GM19035 (cell line): ENCODE measurements around the gene C14orf119.

Experiments used
- ATAC-seq: cut with Tn5 transposase; IDR thresholded peaks from one replicate; pipeline ENCODE4 v1.9.1; 2021; ENCODE audit not compliant: unreplicated experiment

The C14orf119 gene

GRCh38 chr14:23086565-23086964, 8.7 kb upstream of the C14orf119 start:
- ATAC-seq, result no peak

DNA sequence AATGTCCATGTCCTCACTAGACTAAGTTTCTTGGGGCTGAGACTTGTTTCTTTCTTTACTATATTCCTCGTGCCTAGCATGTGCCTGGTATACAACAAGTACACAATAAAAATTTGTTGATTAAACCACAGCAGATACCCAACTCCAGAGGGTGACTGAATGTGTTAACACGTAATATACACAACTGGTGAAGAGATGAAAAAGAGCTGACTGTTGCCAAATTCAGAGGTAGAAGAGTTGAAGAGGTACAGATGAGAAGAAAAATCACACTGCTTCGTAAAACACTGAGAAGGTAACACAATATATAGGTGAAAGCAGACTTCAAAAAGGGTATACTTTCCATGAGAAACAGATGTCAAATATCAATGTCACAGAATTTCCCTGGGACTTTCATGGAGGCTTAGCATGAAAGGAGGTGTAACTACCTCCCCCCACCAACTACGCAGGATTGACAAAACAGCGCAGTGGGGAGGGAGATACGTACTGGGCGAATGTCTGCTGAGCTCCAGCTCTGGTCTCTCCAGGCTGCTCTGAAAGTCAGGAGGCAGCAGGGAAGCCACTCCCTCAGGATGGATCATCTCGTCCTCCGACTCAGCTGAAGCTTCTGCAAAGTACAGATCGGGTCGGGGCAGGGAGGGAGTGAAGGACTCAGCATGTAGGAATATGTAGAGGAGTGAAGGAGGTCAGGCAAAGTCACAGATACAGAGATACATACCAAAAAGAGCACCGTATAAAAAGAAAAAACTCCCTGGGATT, 5.6 kb upstream of the C14orf119 start:
- ATAC-seq, result no peak

- ATAC-seq, result no peak
These were observed 5.1 kb upstream of the C14orf119 start for GRCh38 chr14:23090254-23090636.

DNA sequence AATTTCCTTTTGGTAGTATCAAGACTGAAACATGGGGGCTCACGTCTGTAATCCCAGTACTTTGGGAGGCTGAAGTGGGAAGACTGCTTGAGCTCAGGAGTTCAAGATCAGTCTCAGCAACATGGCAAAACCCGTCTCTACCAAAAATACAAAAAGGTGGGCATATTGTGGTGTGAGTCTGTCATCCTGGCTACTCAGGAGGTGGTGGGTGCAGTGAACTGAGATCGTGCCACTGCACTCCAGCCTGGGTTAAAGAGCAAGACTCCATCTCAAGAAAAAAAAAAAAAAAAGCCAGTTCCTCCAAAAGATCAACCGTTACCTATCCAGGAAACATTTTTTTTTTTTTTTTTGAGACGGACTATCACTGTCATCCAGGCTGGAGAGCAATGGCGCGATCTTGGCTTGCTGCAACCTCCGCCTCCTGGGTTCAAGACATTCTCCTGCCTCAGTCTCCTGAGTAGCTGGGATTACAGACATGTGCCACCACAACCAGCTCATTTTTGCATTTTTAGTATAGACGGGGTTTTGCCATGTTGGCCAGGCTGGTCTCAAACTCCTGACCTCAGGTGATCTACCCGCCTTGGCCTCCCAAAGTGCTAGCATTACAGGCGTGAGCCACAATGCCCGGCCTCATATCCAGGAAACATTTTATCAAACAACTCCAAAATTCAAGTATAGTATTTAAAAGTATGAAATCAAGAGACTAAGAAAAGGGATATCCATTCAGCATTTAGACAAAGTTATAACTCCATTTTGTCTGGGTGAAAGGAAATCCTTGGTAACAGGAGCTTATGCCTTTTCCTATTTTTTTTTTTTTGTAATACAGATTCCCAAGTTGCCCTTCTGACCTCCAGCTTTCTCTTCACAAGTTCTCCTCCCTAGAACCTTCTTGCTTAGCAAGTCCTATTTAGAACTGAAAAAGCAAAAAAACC, 3.7 kb upstream of the C14orf119 start:
- no peak for ATAC-seq

DNA sequence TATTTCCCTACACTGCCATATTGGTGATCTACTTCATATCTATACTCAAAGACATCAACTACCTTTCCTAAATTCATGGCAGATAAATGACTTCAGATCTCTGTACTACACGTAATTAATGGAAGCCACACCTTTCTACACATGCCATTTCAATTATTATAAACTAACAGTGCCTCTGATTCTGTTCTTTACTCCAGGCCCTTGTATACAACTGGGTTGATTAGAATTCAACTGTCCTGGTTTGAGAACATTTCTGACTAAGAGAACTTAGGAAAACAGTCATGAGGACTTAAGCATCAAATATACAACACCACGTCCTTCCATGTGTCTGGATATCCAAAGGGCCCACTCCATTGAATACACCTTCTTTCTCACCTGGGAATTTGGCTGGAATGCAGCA, 2.2 kb upstream of the C14orf119 start:
- ATAC-seq, result no peak

DNA sequence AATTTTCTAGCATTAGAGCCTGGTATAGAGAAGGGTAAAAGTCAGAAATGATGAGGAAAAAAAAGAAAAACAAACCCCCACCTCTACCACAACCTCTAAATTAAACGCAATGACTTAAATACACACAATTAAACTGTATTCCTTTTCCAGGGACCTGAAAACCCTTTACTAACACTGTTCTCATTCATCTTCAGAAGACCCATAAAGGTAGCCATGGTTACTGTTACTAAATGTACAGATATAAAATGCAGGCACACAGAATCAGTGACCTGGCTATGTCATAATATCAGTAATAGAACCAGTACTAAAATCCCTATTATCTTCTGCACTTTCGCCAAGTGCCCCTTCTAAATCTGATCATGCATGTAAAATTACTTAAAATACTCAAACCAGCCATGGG, 1.8 kb upstream of the C14orf119 start:
- ATAC-seq, result no peak

- ATAC-seq, result no peak
These were observed 1.2 kb upstream of the C14orf119 start for GRCh38 chr14:23093991-23094665.

GRCh38 chr14:23094666-23095195, 574 bp upstream of the C14orf119 start, which contains the start of gene ACIN1:
Gene ACIN1, minus strand, starts transcription at chr14:23095136. Its CDS starts 24 bp downstream, at chr14:23095112.
- ATAC-seq, result peak; percentile 39

GRCh38 chr14:23097786-23098185, 2.5 kb downstream of the C14orf119 start:
- no peak for ATAC-seq

- ATAC-seq, result no peak
These were observed 4.0 kb downstream of the C14orf119 start for GRCh38 chr14:23099212-23099861.

GRCh38 chr14:23101213-23101970, 6.1 kb downstream of the C14orf119 start:
- no peak for ATAC-seq

DNA sequence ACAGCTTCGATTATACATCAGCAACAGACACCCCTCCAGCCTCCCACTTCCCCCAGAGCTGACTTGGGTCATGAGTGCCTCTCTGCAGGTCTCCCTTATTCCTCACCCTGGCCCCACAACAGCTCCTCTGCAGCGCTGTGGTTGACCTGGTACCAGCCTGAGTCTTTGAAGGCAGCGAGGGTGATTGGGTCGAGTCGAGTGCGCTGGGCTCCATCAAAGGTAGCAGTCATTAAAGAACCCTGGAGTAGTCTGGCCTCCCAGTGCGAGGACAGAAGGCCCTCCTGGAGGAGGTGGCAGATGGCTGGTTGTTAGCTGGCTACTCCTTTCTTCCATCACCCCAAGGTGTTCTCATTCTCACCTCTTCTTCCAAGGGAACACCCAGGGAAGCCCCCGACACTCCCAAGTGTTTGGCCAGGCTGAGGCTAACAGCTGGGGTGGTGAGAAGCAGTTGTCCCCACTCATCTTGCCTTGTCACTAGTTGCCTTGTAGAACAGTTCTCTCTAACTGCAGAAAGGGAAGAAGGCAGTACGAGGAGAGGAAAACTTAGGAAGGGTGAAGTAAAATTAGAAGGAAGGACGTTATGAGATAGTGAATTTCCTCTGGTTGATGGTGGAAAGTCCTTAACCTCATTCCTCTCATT, 6.8 kb downstream of the C14orf119 start:
- no peak for ATAC-seq

DNA sequence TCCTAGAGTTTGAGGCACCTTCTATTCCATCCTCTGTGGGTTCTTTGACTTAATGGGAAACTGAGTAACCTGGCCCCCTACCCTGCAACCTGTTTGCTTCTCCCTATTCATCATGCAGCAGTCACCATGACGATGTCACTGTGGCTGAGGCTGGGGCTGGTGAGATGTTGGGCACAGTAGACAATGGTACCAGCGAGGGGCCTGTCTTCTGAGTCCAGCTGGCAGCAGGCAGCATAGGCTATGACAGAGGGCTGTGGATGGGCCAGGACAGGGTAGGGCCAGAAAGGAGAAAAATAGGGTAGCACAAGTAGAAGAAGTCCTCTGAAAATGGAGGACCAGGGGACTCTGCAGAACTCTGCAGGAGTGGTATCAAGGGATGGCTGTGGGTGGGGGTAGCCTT, 7.5 kb downstream of the C14orf119 start:
- no peak for ATAC-seq

DNA sequence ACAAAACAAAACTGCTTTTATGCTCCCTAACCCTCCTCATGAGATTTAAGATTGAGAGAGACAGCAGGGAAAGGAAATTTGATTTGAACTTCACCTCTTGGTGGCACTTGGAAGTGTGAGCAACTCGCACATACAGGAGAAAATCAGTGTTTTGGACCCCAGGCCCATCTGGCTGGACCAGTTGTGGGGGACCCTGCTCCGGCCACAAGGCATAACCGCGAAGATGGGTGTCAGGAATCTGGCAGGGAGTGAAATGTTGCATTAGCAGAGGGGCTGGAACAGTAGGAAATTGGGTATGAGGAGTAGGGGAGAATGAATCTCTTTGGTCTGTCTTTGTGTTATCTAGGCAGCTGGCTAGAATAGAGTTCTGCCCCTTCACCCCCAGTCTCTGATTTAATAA, 8.3 kb downstream of the C14orf119 start:
- no peak for ATAC-seq

GRCh38 chr14:23104070-23104590, 8.8 kb downstream of the C14orf119 start:
- no peak for ATAC-seq

DNA sequence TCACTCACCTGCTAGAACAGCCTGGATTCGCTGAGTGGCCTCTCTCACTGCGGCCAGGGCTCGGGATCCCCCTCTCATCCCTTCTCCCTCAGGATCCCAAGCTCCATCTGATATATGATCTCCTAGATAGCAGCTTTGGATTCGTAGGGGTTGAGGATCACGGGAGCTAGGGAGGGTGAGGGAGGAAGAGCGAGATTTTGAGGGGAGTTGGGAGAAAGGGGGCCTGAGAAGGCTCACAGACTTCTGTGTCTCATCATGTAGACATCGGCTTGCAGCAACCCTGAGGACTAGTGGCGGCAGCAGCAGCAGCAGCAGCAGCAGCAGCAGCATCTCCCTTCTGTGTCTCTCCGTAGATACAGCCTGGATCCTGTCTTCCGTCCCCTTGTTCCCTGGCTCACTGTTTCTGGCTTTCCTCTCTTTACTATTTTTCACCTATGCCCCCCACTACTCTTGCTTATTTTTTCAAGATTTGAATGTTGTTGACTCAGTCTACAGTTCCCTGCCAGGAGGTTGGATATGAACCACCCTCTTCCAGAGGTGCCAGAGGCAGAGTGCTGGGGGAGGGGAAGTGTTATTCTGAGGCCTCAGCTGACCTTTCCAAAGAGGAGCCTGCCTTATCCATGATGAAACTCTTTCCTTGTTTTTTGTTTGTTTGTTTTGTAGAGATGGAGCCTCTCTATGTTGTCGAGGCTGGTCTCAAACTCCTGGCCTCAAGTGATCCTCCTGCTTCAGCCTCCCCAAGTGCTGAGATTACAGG, 9.5 kb downstream of the C14orf119 start, which contains the start of gene CIROP:
Gene CIROP (minus strand): TSS at position 399 of the 757 bp plus-strand sequence. CDS start 69 bp downstream, at position 330.
- ATAC-seq, result no peak

- ATAC-seq, result no peak
These were observed 10.1 kb downstream of the C14orf119 start for GRCh38 chr14:23105348-23105824.

DNA sequence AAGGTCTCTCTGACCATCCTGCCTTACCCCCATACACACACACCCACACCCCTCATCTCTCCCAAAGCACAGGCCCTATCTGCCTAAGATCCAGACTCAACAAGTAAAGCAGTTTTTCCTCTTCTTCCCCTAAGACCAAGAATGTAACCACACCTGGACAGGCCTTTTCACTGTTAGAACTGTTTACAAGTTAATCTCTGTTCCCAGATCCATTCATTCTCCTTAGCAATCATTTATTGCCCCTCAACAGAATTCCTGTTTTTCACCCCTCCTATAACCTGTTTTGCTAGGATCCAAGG, 11.4 kb downstream of the C14orf119 start:
- ATAC-seq, result no peak
